PC-9 (cell line): ENCODE measurements around the gene CITED1.

Experiments
- CTCF ChIP-seq: fragments of 200-600 bp; sonication (generic); conservative IDR thresholded peaks from 2 replicates; pipeline ENCODE4 v1.6.1; 2017; ENCODE audit warnings: mixed run types, antibody characterized with exemption, mild to moderate bottlenecking, moderate library complexity
- EZH2 ChIP-seq: fragments of 200-600 bp; sonication (generic); IDR thresholded peaks from 2 replicates; pipeline ENCODE4 v1.8.0; 2017; ENCODE audit warnings: antibody characterized with exemption, low read depth

GRCh38 chrX:72351606-72352334 is 46.1 kb upstream of the CITED1 start:
- TF ChIP-seq CTCF: no peak
- TF ChIP-seq EZH2: no peak
